Epithelial cell of alveolus of lung (primary cell): ENCODE data around the gene RNU1-3. TPM values are rescaled to one million over a fixed set of nuclear protein-coding genes. Genes with fewer than 3 reads are reported as not detected.

Source experiments
- total RNA-seq: library from RNA; depleted of rRNA; stranded (reverse); fragments of >200 nt; gene quantifications from 2 replicates; pipeline ENCODE4 v1.2.1, GENCODE V29; 2015

RNU1-3 gene
- total RNA-seq, result under 0.01 TPM in 2 replicates

DNA sequence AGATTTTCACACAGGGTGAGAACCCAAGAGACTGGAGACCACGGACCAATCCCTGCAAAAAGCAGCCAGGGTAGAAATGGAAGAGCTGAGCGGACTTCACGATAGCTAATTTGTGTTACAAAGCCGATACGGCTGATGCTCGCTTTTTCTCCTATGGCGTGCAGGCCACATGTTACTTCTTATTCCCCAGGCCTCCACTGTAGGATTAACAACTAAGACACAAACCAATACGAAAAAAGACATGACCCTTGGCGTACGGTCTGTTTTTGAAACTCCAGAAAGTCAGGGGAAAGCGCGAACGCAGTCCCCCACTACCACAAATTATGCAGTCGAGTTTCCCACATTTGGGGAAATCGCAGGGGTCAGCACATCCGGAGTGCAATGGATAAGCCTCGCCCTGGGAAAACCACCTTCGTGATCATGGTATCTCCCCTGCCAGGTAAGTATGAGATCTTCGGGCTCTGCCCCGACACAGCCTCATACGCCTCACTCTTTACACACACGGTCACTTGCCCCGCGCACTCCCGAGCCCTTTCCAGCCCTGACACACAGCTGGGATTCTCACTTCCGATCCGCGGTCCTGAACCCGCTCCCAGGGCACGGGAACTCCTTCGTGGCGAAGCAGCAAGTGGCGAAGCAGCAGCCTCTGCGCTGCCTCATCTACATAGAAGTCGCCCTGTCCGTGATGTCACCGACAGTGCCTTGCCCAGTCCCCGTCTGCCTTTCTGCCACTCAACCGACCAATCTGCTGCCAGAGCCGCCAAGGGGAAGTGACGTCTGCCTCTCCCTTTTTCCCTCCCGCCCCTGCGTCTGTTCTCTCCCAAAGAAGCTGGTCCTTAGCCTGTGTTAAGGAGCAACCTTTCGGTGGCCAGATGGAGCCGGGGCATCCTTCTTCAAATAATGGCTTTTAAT lies at the start of gene RNU1-3:
Gene RNU1-3 (minus strand): TSS at position 447 of the 912 bp plus-strand sequence.

Other genes with a start within 250 kb of the RNU1-3 start
- not detected in 2 replicates for gene SPATA21, start 229.5 kb downstream of the RNU1-3 start, total RNA-seq
- gene NECAP2, start 226.2 kb downstream of the RNU1-3 start, total RNA-seq, result 54.7 and 91.0 TPM in 2 replicates
- under 0.01 TPM in 2 replicates for gene RNU1-1, start 152.7 kb downstream of the RNU1-3 start, total RNA-seq
- gene NBPF1, start 53.4 kb downstream of the RNU1-3 start, total RNA-seq, result 4.9 and 14.1 TPM in 2 replicates
- gene RNU1-4, start 73.6 kb upstream of the RNU1-3 start, total RNA-seq, result under 0.01 TPM in 2 replicates
- gene RNU1-2, start 229.0 kb upstream of the RNU1-3 start, total RNA-seq, result under 0.01 TPM in 2 replicates